GM18508 (cell line): Measurements from ENCODE around the gene NFIB.
A peak's percentile ranks its signal among the peaks of the same experiment; 100 is the strongest.

Experiments used
- ATAC-seq: cut with Tn5 transposase; IDR thresholded peaks from one replicate; pipeline ENCODE4 v1.9.1; 2021; ENCODE audit warnings: moderate number of reproducible peaks; ENCODE audit not compliant: insufficient read depth, unreplicated experiment

Gene NFIB

GRCh38 chr9:14251154-14252071 is 62.5 kb downstream of the NFIB start:
- peak; percentile 54 for ATAC-seq

DNA sequence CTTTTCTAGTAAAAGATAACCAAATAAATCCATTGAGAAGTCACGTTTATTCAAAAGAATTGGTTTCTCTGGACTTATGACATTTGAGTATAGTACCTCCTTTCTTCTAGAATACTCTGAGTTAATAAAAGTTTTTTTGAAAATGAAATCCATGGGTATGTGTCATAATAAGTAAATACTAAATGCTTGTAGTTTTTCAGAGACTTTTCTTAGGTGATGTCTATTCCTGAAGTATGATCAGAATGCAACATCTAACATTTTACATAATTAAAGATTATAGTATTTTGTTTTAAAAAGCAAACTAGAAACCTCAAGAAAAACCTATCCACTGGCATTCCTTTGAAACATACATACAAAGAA is 63.2 kb downstream of the NFIB start:
- ATAC-seq, result no peak

DNA sequence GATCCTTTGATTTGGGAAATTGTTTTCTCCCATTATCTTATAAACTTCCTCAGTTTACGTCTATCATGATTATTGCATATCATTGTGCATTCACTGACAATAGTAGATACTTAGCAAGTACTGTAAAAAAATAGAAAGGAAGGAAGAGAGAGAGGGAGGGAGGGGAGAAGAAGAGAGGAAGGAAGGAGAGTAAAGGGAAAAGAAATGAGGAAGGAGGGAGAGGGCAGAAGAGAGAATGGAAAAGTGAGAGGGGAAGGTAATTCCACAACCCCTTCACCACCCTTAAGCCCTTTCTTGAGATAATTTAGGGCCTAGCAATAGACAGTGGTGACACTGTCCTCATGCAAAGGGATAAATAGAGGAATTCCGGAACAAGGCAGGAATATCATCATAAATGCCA is 64.4 kb downstream of the NFIB start:
- no peak for ATAC-seq

DNA sequence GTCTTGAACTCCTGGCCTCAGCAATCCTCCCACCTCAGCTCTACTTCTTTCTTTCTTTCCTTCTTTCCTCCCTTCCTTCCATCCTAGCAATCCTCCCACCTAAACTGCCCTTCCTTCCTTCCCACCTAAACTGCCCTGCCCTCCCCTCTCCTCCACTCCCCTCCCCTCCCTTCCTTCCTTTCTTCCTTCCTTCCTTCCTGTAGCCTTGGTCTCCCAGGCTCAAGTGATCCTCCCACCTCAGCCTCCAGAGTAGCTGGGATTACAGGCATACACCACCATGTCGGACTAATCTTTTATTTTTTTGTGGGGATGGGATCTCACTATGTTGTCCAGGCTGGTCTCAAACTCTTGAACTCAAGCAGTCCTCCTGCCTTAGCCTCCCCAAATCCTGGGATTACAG is 65.8 kb downstream of the NFIB start:
- ATAC-seq, result no peak

- ATAC-seq, result no peak
These were observed 66.4 kb downstream of the NFIB start for GRCh38 chr9:14247577-14247976.

- no peak for ATAC-seq
These were observed 67.0 kb downstream of the NFIB start for GRCh38 chr9:14246951-14247350.

DNA sequence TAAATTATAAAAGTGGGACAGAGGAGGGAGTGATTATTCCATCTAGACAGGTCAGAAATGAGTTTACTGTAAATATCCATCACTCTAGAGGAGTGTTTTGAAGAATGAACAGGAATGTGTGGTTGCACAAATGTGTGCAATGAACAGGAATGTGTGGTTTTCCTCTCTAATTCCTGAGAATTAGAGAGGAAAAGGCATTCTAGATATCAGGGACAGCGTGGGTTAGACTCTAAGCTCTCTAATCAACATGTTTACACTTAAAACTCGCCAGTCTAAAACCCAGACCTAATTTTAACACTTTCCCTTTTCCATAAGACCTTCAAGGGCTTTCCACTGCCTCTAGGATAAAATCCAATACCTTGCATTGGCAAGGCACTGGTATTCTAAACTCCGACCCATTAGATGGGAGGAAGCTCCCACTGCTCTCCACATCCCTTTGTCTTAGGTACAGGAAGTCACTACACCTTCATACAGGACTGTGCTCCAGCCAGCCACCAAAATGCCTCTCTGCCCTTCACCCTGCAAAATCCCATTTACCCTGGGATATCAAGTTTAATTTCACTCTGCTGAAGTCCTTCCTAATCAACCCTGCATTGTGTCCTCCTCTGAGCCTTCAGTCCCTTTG is 67.9 kb downstream of the NFIB start:
- ATAC-seq, result no peak

DNA sequence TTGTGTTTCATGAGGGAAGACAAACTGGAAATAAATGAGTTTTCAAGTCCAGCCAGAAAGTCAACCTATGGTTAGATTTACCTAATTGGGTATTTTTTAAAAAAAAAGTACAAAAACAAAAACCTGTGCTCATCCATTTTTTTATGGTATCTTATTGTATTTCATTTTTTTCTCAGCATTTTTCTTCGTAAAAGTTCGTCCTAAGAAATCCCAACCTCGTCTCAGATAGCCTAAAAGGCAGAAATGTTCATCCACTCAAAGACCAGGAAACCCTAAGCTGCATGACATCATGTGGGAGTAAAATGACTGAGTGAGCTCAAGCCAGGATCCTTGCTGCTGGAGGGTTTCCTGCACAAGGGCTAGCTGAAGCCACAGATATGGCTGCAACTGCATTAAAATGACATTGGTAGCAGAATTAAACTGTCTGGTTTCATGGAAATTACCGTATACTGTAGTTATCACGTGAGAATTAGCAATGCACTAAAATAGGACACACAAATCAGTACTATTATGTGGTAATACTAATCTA is 70.4 kb downstream of the NFIB start:
- no peak for ATAC-seq

DNA sequence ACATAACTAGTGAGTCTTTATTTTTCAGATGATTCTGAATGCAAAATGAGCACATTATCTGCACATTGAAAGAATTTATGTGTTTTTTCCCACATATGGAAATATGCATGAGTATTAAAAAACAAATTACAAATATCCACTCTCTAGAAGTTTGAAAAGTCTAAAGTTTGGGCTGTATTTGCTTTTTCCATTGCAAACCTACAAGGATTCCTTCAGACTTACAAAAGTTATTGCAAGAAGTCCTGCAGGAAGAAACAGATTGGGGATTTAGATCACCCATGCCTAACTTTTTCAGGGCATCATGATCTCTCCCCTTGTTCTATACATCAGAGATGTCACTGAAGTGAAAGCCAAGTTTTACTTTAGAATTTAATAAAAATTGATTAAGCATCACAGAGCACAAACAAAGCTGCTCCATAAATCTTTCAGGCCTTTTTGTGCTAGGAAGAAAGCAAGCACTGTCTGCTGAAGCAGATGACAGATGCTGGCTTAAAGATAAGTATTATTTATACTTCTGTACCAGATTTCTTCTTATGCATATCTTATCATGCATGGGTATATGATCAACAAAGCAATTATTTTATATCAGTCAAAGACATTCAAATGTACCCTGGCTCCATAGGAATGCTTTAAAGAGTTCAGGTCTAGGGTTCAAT is 71.7 kb downstream of the NFIB start:
- ATAC-seq, result no peak

DNA sequence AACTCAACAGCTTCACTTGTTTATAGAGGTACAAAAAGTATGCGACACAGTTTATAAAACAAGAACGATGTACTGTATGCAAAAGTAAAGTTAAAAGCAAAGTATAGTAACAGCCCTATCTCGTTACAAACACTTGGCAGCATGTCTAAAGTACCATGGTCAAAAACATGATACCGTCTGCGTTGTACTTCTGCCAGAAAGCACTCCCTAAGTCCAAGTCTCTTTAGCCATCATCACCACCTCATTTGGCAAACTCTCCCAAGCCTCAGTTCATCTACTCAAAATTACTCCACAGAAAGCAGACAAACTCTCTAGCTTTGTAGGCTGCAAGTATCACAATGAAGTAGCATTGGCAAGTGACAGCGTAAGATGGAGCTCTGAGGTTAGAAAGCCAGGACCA is 73.4 kb downstream of the NFIB start:
- ATAC-seq, result no peak

GRCh38 chr9:14238518-14238917 is 75.4 kb downstream of the NFIB start:
- no peak for ATAC-seq

GRCh38 chr9:14238079-14238478 is 75.9 kb downstream of the NFIB start:
- ATAC-seq, result no peak

- ATAC-seq, result no peak
These were observed 77.3 kb downstream of the NFIB start for GRCh38 chr9:14236591-14236990.

DNA sequence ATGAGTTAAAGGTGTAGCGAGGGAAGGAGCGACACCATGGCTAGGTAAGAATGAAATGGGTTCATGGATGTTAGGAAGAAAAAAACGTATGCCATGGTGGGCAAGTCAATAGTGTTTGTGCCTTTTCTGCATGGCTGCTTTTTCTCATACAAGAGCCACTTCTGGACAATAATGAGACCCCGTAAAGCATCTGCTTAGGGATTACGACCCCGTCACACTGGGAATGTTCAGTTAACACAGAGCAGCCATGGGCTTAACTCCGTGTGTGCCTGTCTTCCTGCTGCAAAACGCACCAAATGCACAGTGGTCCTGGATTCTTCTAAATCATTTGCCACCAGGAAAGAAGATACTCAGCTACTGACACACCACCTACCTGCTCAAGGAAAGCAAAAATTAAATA is 81.8 kb downstream of the NFIB start:
- ATAC-seq, result no peak

DNA sequence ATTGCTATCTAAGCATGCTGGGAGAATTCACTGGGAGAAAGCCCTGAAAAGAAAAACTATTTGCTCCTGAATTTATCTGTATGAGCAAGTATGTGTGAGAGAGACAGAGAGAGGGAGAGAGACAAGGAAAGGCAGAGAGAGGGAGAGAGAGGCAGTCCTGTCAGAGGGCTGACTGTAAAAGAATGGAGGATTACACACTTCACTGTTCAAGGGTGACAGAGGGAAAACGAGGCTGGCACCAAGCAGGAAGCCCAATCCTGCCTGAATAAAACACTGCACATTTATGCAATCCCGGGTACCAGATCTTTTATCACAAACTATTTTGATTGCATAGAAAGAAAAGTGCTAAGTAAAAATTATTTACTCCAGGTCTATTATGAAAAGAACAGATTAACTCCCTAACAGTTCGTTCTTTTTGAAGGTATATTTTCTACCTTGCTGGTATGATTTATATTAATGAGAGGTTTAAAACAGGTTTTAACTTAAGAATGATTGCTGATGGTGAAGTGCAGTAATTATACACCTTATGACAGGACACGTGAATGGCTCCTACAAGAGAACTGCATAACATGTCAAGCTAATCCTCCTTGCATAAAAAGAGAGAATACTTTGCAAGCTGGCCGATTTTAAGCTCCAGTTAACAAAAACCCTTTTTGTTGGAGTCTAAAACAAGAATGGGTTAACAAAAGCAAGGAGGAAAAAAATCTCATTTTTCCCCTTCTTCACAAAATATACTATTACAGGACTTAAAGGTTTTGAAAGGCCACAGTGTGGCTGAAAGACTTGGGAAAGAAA is 82.5 kb downstream of the NFIB start:
- no peak for ATAC-seq

- no peak for ATAC-seq
These were observed 85.3 kb downstream of the NFIB start for GRCh38 chr9:14228602-14229001.

DNA sequence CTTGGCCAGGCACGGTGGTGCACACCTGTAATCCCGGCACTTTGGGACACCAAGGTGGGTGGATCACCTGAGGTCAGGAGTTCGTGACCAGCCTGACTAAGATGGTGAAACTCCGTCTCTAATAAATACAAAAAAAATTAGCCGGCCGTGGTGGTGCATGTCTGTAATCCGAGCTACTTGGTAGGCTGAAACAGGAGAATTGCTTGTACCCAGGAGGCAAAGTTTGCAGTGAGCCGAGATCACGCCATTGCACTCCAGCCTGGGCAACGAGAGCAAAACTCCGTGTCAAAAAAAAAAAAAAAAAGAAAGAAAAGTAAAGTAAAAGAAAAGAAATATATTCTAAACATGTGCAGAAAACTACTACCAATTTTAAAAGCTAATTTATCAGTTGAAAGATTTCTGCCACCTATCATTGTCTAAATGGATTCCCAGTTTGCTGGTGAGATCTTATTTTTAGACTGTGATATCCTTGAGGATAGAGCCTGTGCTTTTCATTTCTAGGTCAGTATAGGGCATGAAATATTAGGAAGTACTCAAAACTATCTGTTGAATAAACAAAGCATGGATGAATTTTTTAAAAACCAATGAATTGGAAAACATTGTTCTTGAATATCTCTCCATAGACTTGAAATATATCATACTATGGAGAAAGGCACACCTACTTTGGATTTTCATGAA is 86.9 kb downstream of the NFIB start:
- no peak for ATAC-seq

GRCh38 chr9:14223081-14223480 is 90.9 kb downstream of the NFIB start:
- no peak for ATAC-seq

DNA sequence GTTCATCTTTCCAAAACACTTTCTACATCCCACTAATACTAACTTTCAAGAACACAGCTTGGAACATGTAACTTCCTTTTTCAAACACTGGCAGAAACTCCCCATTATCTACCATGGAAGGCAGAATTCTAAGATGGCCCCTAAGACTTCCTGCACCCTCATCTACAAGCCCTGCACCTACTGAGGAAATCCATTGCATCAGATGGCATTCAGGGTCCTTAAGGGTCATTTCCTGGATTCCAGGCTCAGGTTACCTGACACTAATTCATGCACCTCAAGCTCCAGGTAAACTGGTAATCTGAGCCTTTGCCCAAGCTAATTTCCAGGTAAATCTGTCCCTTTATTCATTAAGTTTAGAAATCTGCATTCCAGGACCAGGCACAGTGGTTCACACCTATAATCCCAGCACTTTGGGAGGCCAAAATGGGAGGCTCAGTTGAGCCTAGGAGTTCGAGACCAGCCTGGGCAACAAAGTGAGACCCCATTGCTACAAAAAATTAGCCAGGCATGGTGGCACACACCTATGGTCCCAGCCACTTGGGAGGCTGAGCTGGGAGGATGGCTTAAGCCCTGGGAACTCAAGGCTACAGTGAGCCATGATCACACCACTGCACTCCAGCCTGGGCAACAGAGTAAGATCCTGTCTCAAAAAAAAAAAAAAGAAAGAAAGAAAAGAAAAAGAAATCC is 91.6 kb downstream of the NFIB start:
- ATAC-seq, result no peak
